Measurements from ENCODE around the gene NEMF.

GRCh38 chr14:49888293-49888692 is 35.7 kb upstream of the NEMF start:
- TF ChIP-seq CTCF (IDR thresholded peaks at IDR 0.05) (no peak), POLR2A (IDR thresholded peaks at IDR 0.05) (no peak)

Measured in testis (tissue), 2 donors.